GM12878 (cell line): ENCODE measurements around the gene LMCD1. TPM values are rescaled to one million over a fixed set of nuclear protein-coding genes. Genes with fewer than 3 reads are reported as not detected.

ENCODE experiments used
- ATAC-seq: fragments of 200-7000 bp; cut with Tn5 transposase; 3 replicates; pipeline ENCODE4 v1.9.1; 2020; ENCODE audit warnings: mild to moderate bottlenecking, moderate library complexity
- BruUV-seq: library from RNA; stranded (reverse); fragments of 400-500 nt; replicated peaks from 2 replicates; lab custom pipeline; 2021; lab: Mats Ljungman, UMichigan
- CTCF ChIA-PET: fragments of 300-600 bp; sonication (Branson Sonifier 250); formaldehyde crosslinking; extraction: SDS; loops from one replicate; lab custom pipeline; 2021; ENCODE audit warnings: inconsistent platforms; lab: Yijun Ruan, JAX
- POLR2A ChIA-PET: fragments of 350-600 bp; formaldehyde crosslinking; extraction: SDS; loops from one replicate; lab custom pipeline; 2021; ENCODE audit warnings: inconsistent platforms; lab: Charles Lee
- RAD21 ChIA-PET: fragments of 300-600 bp; sonication (Branson Sonifier 250); formaldehyde crosslinking; loops from one replicate; lab custom pipeline; 2023; ENCODE audit warnings: antibody characterized with exemption; ENCODE audit not compliant: unreplicated experiment; lab: Charles Lee
- SMC1A ChIA-PET: fragments of 300-600 bp; sonication (Branson Sonifier 250); formaldehyde crosslinking; loops from one replicate; lab custom pipeline; 2023; ENCODE audit not compliant: unreplicated experiment, uncharacterized antibody; lab: Charles Lee
- DNase-seq: peaks from one replicate; pipeline ENCODE4 v3.0.0-alpha.2; 2011; ENCODE audit warnings: low read depth, low spot score
- FAIRE-seq: peaks from 3 replicates; lab custom pipeline; 2011; peaks lifted over from hg19 to GRCh38; lab: Jason Lieb, UNC
- H2AFZ ChIP-seq: 2 replicates; pipeline ENCODE4 v1.6.0; 2011; ENCODE audit warnings: low read depth, low read length, control low read depth; ENCODE audit not compliant: control insufficient read depth
- H3K27ac ChIP-seq: 2 replicates; pipeline ENCODE4 v1.5.1; 2011; ENCODE audit warnings: control low read depth; ENCODE audit not compliant: control insufficient read depth, insufficient read depth
- H3K27me3 ChIP-seq, 2 experiments: replicated peaks in 1 of 2; 2 replicates each; pipeline versions ENCODE4 v1.6.0 to v1.6.1; 2011; ENCODE audit warnings: low read length in 1 of 2; ENCODE audit not compliant: control insufficient read depth in 2 of 2, insufficient read depth in 2 of 2
- H3K36me3 ChIP-seq, 2 experiments: 2 replicates each; pipeline ENCODE4 v1.5.1; 2011; ENCODE audit warnings: low read length in 1 of 2; ENCODE audit not compliant: control insufficient read depth in 2 of 2, insufficient read depth in 2 of 2
- H3K4me1 ChIP-seq: 2 replicates; pipeline ENCODE4 v1.6.1; 2011; ENCODE audit warnings: mild to moderate bottlenecking, low read length, moderate library complexity, mixed read lengths; ENCODE audit not compliant: control insufficient read depth, insufficient read depth
- H3K4me2 ChIP-seq: 2 replicates; pipeline ENCODE4 v1.6.0; 2011; ENCODE audit warnings: control low read depth; ENCODE audit not compliant: control insufficient read depth, insufficient read depth
- H3K4me3 ChIP-seq: fragments of 200-600 bp; sonication (generic); 2 replicates; pipeline ENCODE4 v1.5.1; 2016
- H3K79me2 ChIP-seq: 2 replicates; pipeline ENCODE4 v1.6.0; 2011; ENCODE audit warnings: low read length; ENCODE audit not compliant: control insufficient read depth, insufficient read depth
- H3K9ac ChIP-seq: 2 replicates; pipeline ENCODE4 v1.8.0; 2011; ENCODE audit warnings: low read length, control low read depth, mixed read lengths; ENCODE audit not compliant: control insufficient read depth, insufficient read depth
- H3K9me3 ChIP-seq: replicated peaks from 3 replicates; pipeline ENCODE4 v1.5.1; 2011; ENCODE audit warnings: mild to moderate bottlenecking, low read length; ENCODE audit not compliant: control insufficient read depth, insufficient read depth
- H4K20me1 ChIP-seq: 2 replicates; pipeline ENCODE4 v1.6.0; 2011; ENCODE audit not compliant: control insufficient read depth, insufficient read depth
- BCLAF1 ChIP-seq: fragments of 450-650 bp; IDR thresholded peaks from 2 replicates; pipeline ENCODE4 v1.6.1; 2017; ENCODE audit warnings: antibody characterized with exemption, mild to moderate bottlenecking, moderate library complexity
- E4F1 ChIP-seq: fragments of 450-650 bp; IDR thresholded peaks from 2 replicates; pipeline ENCODE4 v1.6.1; 2018; ENCODE audit warnings: borderline replicate concordance, mild to moderate bottlenecking; ENCODE audit not compliant: partially characterized antibody
- NKRF ChIP-seq: fragments of 450-650 bp; conservative IDR thresholded peaks from 2 replicates; pipeline ENCODE4 v1.6.1; 2017; ENCODE audit warnings: mild to moderate bottlenecking, moderate library complexity
- PRDM15 ChIP-seq: fragments of 450-650 bp; formaldehyde crosslinking; IDR thresholded peaks from 2 replicates; pipeline ENCODE4 v1.4.0; 2020; ENCODE audit warnings: mild to moderate bottlenecking, moderate library complexity
- RCOR1 ChIP-seq: conservative IDR thresholded peaks from 2 replicates; pipeline ENCODE4 v1.6.1; 2012; ENCODE audit warnings: low read depth, low read length, improper control_type of control experiment
- SUPT20H ChIP-seq: IDR thresholded peaks from 2 replicates; pipeline ENCODE4 v1.6.1; 2011; ENCODE audit warnings: low read depth, mild to moderate bottlenecking, low read length, moderate library complexity, borderline replicate concordance; ENCODE audit not compliant: control insufficient read depth
- TARDBP ChIP-seq: IDR thresholded peaks from 2 replicates; pipeline ENCODE4 v1.6.1; 2016; ENCODE audit warnings: borderline replicate concordance
- YY1 ChIP-seq: IDR thresholded peaks from 2 replicates; pipeline ENCODE4 v1.6.1; 2011; ENCODE audit warnings: low read depth, mild to moderate bottlenecking, low read length
- ZZZ3 ChIP-seq: IDR thresholded peaks from 2 replicates; pipeline ENCODE4 v1.6.1; 2011; ENCODE audit warnings: low read depth; ENCODE audit not compliant: control insufficient read depth, insufficient read length
- WGBS: methylation state at CpG from one replicate; pipeline ENCODE4 v1.1.6; 2016; ENCODE audit warnings: low lambda C conversion rate; ENCODE audit not compliant: insufficient replicate concordance, insufficient coverage; ENCODE audit errors: missing lambda C conversion rate; 5-methylcytosine and 5-hydroxymethylcytosine counted together
- in situ Hi-C: fragments of 300-500 bp; cut with MboI; formaldehyde crosslinking; loops from 9 replicates; pipeline ENCODE4 v1.14.3; 2018; ENCODE audit warnings: mixed read lengths
- intact Hi-C: fragments of 100-400 bp; cut with micrococcal nuclease; formaldehyde crosslinking; loops from one replicate; pipeline ENCODE4 v1.14.2; 2022; ENCODE audit not compliant: unreplicated experiment
- polyA plus RNA-seq, 11 experiments: library from polyadenylated mRNA; depleted of rRNA in 4 of 11; unstranded in 6 of 11; stranded (reverse) in 5 of 11; fragments of >200 nt; fragmentation: Nextera tagmentation in 4 of 11; fragmentation: Illumina TruSeq in 1 of 11; extraction: Ambion mirVana in 4 of 11; extraction: Trizol in 1 of 11; gene quantifications; 1 replicate in 1 of 11; 2 replicates in 10 of 11; pipeline versions ENCODE4 v1.2.1 to v1.2.3, GENCODE V29; 2011 to 2016; ENCODE audit warnings: inconsistent platforms in 2 of 11, missing spikeins in 2 of 11, low read depth in 1 of 11
- total RNA-seq, 4 experiments: library from RNA; depleted of rRNA in 3 of 4; stranded (reverse); fragments of >200 nt in 3 of 4; fragmentation: Illumina TruSeq in 1 of 4; extraction: Trizol in 1 of 4; gene quantifications; 2 replicates each; pipeline versions ENCODE4 v1.2.1 to v1.2.3, GENCODE V29; 2013 to 2021

Gene LMCD1
- total and polyA plus RNA-seq, 10 of the 15 experiments (the other 5 are each of a cell fraction or from before 2014, with no cell fraction given) = 0.27 to 6.4 (median 1.7) TPM

GRCh38 chr3:8548502-8549275 is 47.1 kb downstream of the LMCD1 start:
- no peaks in the 10 kb centered on the region for H3K36me3 ChIP-seq
- RAD21 ChIA-PET = no interaction called here
- no peaks in the 10 kb centered on the region for H3K4me1 ChIP-seq
- H3K9me3 ChIP-seq = no peaks in the 10 kb centered on the region
- H4K20me1 ChIP-seq = no peaks in the 10 kb centered on the region
- in situ Hi-C loops (no loop called here), intact Hi-C loops (no loop called here)
- no peak overlapping the region for H3K9ac ChIP-seq
- no peak overlapping the region for H2AFZ ChIP-seq
- BruUV-seq = no TSS peak
- CTCF ChIA-PET = interaction anchor here (0.6 kb wide), 1 partner anchor 912 kb away, joined by 3 read pairs; no protein-coding TSS in a partner anchor
- no peak overlapping the region for H3K4me3 ChIP-seq
- ATAC-seq (no peak), DNase-seq (no peak), FAIRE-seq (no peak)
- H3K27me3 ChIP-seq = no peaks in the 10 kb centered on the region
- no peak overlapping the region for H3K27ac ChIP-seq
- H3K79me2 ChIP-seq = no peaks in the 10 kb centered on the region
- 75% methylated on average over 17 of the region's 17 CpGs for WGBS
- H3K4me2 ChIP-seq = no peak overlapping the region
- SMC1A ChIA-PET = interaction anchor here (0.9 kb wide), 1 partner anchor 36 kb away, joined by 3 read pairs; no protein-coding TSS in a partner anchor
- POLR2A ChIA-PET = no interaction called here
- TF ChIP-seq SUPT20H = no peak
- no peak for TF ChIP-seq YY1
- no peak for TF ChIP-seq ZZZ3
- TF ChIP-seq RCOR1 = no peak
- no peak for TF ChIP-seq E4F1
- no peak for TF ChIP-seq BCLAF1
- TF ChIP-seq PRDM15 = no peak
- TF ChIP-seq TARDBP = no peak
- TF ChIP-seq NKRF = no peak
